Naive B cell (primary cell): ENCODE results near the gene COA3. TPM values are rescaled to one million over a fixed set of nuclear protein-coding genes. Genes with fewer than 3 reads are reported as not detected.
A peak's percentile ranks its signal among the peaks of the same experiment; 100 is the strongest.

Experiments used
- ATAC-seq, 2 donors: fragments of 150-1000 bp; cut with Tn5 transposase; 2 replicates each; pipeline ENCODE4 v1.10.0; 2021; ENCODE audit warnings: low read depth in 2 of 2, mild to moderate bottlenecking in 2 of 2, moderate library complexity in 2 of 2
- DNase-seq: peaks from one replicate; pipeline ENCODE4 v3.0.0; 2022
- H3K27ac Mint-ChIP-seq, 6 donors: one replicate each; pipeline ENCODE4 v1.8.0; 2020 to 2022; ENCODE audit warnings: mild to moderate bottlenecking in 6 of 6, mixed read lengths in 6 of 6, moderate library complexity in 5 of 6, inconsistent platforms in 2 of 6
- H3K27me3 Mint-ChIP-seq, 3 donors: one replicate each; pipeline ENCODE4 v1.8.0; 2021 to 2022; ENCODE audit warnings: mixed read lengths in 3 of 3, mild to moderate bottlenecking in 1 of 3
- H3K36me3 Mint-ChIP-seq, 2 donors: one replicate each; pipeline ENCODE4 v1.8.0; 2020 to 2022; ENCODE audit warnings: mixed read lengths in 2 of 2, inconsistent platforms in 1 of 2, mild to moderate bottlenecking in 1 of 2
- H3K4me1 Mint-ChIP-seq, 3 donors: one replicate each; pipeline ENCODE4 v1.8.0; 2020 to 2022; ENCODE audit warnings: mixed read lengths in 3 of 3, inconsistent platforms in 1 of 3, mild to moderate bottlenecking in 1 of 3, moderate library complexity in 1 of 3
- H3K4me3 Mint-ChIP-seq, 8 donors: one replicate each; pipeline ENCODE4 v1.8.0; 2020 to 2022; ENCODE audit warnings: mild to moderate bottlenecking in 8 of 8, mixed read lengths in 8 of 8, moderate library complexity in 8 of 8, inconsistent platforms in 2 of 8
- H3K9me3 Mint-ChIP-seq, 7 donors: one replicate each; pipeline ENCODE4 v1.8.0; 2020 to 2022; ENCODE audit warnings: mixed read lengths in 7 of 7, mild to moderate bottlenecking in 5 of 7, inconsistent platforms in 2 of 7, moderate library complexity in 1 of 7
- polyA plus RNA-seq, 6 donors: library from polyadenylated mRNA; unstranded; fragments of 300-500 nt; fragmentation: Illumina TruSeq; gene quantifications; one replicate each; pipeline ENCODE4 v1.2.3, GENCODE V29; 2021; ENCODE audit warnings: low read depth in 6 of 6

COA3 gene
- polyA plus RNA-seq, 6 donors from 2014 or later = 117 to 157 (median 133) TPM

DNA sequence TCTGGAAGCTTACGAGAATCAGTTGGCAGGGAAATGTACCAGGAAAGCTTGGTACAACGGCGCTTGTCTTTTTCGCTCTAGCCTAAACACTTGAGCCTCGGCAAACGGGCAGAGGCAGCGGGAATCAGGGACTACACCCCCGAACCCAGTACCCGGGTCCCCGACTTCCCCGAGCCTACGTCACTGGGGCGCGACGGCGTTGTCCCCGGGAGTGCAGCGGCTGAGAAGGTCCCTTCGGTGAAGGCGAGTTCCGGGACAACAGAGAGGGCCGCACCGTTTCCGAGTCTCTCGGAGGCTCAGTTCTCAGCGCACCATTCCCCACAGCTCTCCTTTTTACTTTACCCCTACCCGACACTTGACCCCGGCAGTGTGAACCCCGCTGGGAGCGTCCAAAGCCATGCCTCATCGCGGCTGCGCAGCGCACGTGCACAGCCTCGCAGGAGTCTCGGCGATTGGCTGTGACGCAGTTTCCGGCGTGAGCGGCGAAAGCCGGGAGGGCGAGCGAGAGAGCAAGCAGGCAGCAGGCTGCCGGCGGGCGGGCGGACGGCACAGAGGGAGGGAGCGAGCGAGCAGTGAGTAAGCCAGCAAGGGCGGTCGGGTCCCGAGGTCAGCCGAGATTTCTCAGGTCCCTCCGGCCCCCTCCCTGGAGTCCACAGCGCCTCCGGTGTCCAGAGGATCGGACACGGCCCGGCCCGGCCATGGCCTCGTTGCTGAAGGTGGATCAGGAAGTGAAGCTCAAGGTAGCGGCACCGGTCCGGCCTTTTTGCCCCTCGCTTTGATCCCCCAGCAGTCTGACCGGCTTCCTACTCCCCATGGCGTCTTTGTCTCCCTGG lies 34.6 kb upstream of the COA3 start, which contains the start of gene PSME3:
PSME3 (plus strand) TSS at position 464 of the 833 bp plus-strand sequence; CDS start at position 699, 235 bp downstream.
- Mint-ChIP-seq H3K27me3 (no peaks in the 10 kb centered on the region), H3K4me1 (peaks cover 23 to 32% (median 28%) of the 10 kb centered on the region in 3 donors), H3K36me3 (peaks cover 0 to 6% of the 10 kb centered on the region in 2 donors), H3K9me3 (no peaks in the 10 kb centered on the region), H3K4me3 (peak within 1 kb of the TSS; percentile 93 to 98 (median 97)), H3K27ac (peak within 1 kb of the TSS; percentile 99 to 100 (median 99))
- ATAC-seq = peak; percentile 90 to 92
- peak; percentile 91 for DNase-seq

GRCh38 chr17:42832213-42832933 lies 33.9 kb upstream of the COA3 start:
- Mint-ChIP-seq H3K36me3 (no peaks in the 10 kb centered on the region), H3K27me3 (no peaks in the 10 kb centered on the region), H3K4me1 (peaks cover 20 to 32% (median 28%) of the 10 kb centered on the region in 3 donors), H3K9me3 (no peaks in the 10 kb centered on the region), H3K4me3 (peak overlapping the region; percentile 93 to 98 (median 97)), H3K27ac (peak overlapping the region; percentile 99 to 100 (median 99))
- ATAC-seq = peak; percentile 5 to 7
- no peak for DNase-seq

DNA sequence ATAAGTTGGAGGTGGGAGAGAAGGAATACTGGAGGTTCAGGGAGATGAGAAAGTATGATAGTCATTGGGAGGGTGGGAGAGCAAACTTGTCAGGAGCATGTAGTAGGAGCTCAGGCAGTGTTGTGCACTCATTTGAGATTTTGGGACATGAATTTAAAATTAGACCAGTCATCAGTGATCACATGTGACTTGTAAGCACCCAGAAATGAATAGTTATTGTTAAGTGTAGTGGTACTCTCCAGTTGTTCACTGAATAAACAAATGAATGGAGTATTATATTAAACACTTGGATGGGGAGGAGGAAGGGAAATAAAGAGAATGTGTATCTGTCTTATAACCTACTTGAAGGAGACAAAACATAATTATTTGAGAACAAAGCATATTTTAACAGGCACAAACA lies 32.5 kb upstream of the COA3 start:
- no peak for DNase-seq
- Mint-ChIP-seq H3K4me3 (peak overlapping the region in 4 of 8 donors; percentile 21 to 97 (median 39)), H3K27me3 (no peaks in the 10 kb centered on the region), H3K9me3 (no peaks in the 10 kb centered on the region), H3K4me1 (peaks cover 20 to 32% (median 25%) of the 10 kb centered on the region in 3 donors), H3K27ac (peak overlapping the region in 3 of 6 donors; percentile 10 to 60 (median 44)), H3K36me3 (no peaks in the 10 kb centered on the region)
- ATAC-seq = no peak

DNA sequence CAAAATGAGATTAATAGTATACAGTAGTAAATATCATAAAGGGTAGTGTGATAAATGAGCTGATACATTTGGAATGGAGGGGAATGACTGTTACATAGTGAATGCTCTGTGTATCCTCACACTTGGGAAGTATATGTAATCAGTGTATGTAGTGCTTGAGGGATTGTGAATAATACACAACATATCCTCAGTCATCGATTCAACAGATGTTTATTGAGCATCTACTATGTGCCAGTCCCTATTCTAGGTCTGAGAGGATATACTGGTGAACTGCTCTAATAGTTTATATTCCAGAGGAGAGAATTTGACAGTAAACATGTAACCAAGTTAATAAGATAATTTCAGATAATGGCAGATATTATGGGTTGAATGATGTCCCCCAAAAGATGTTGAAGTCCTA lies 29.0 kb upstream of the COA3 start:
- Mint-ChIP-seq H3K4me3 (peak overlapping the region in 1 of 8 donors; percentile 52), H3K36me3 (no peaks in the 10 kb centered on the region), H3K27me3 (no peaks in the 10 kb centered on the region), H3K27ac (no peak overlapping the region), H3K9me3 (no peaks in the 10 kb centered on the region), H3K4me1 (peaks cover 17 to 32% (median 20%) of the 10 kb centered on the region in 3 donors)
- ATAC-seq (no peak), DNase-seq (no peak)

GRCh38 chr17:42821176-42821575 lies 22.7 kb upstream of the COA3 start:
- H3K4me1 Mint-ChIP-seq = peaks cover 24 to 39% (median 26%) of the 10 kb centered on the region in 3 donors
- no peak for DNase-seq
- peaks cover 6 to 19% of the 10 kb centered on the region in 2 donors for H3K36me3 Mint-ChIP-seq
- no peak overlapping the region for H3K27ac Mint-ChIP-seq
- no peaks in the 10 kb centered on the region for H3K27me3 Mint-ChIP-seq
- no peaks in the 10 kb centered on the region for H3K9me3 Mint-ChIP-seq
- no peak for ATAC-seq
- peak overlapping the region in 1 of 8 donors; percentile 73 for H3K4me3 Mint-ChIP-seq

DNA sequence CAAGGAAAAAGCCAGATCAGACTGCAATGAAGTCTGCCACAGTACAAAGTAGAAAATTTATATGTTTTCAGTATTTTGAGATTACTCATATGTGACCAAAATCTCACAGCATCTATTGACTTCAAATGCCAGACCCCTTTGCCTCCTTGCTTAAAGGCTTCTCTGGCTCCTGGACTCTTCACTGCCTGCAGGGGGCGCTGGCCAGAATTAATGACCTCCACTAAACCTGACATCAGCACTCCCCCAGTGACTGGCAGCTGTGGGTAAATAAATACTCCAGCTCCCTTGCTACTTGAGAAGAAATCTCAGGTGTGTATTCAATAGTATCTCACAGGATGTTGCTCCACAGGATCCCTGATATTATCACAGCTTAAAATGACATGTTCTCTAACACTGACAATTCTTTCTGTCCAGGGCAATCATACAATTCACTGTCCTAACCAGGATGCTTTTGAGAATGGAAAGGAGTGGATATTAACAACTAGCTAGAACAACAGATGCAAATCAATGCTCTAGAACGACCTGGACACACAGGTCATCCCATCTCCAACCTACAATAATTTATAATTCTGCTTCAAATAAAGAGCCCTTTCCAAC lies 21.5 kb upstream of the COA3 start:
- Mint-ChIP-seq H3K27ac (peak overlapping the region in 2 of 6 donors; percentile 12 to 28), H3K4me1 (peaks cover 24 to 37% (median 30%) of the 10 kb centered on the region in 3 donors), H3K4me3 (peak overlapping the region in 3 of 8 donors; percentile 9 to 71 (median 47)), H3K9me3 (no peaks in the 10 kb centered on the region), H3K36me3 (peaks cover 10 to 30% of the 10 kb centered on the region in 2 donors), H3K27me3 (no peaks in the 10 kb centered on the region)
- peak; percentile 47 for DNase-seq
- ATAC-seq = peak; percentile 34 to 37

GRCh38 chr17:42818379-42818778 lies 19.9 kb upstream of the COA3 start:
- peaks cover 12 to 24% (median 20%) of the 10 kb centered on the region in 3 donors for H3K4me1 Mint-ChIP-seq
- no peaks in the 10 kb centered on the region for H3K9me3 Mint-ChIP-seq
- H3K4me3 Mint-ChIP-seq = peak overlapping the region in 2 of 8 donors; percentile 3 to 20
- ATAC-seq (no peak), DNase-seq (no peak)
- no peaks in the 10 kb centered on the region for H3K27me3 Mint-ChIP-seq
- peaks cover 23 to 36% of the 10 kb centered on the region in 2 donors for H3K36me3 Mint-ChIP-seq
- H3K27ac Mint-ChIP-seq = peak overlapping the region in 5 of 6 donors; percentile 48 to 78 (median 50)

GRCh38 chr17:42817866-42818265 lies 19.4 kb upstream of the COA3 start:
- DNase-seq (no peak), ATAC-seq (no peak)
- peaks cover 23 to 36% of the 10 kb centered on the region in 2 donors for H3K36me3 Mint-ChIP-seq
- peaks cover 12 to 24% (median 16%) of the 10 kb centered on the region in 3 donors for H3K4me1 Mint-ChIP-seq
- H3K27ac Mint-ChIP-seq = peak overlapping the region in 2 of 6 donors; percentile 48 to 50
- H3K9me3 Mint-ChIP-seq = no peaks in the 10 kb centered on the region
- no peaks in the 10 kb centered on the region for H3K27me3 Mint-ChIP-seq
- no peak overlapping the region for H3K4me3 Mint-ChIP-seq

DNA sequence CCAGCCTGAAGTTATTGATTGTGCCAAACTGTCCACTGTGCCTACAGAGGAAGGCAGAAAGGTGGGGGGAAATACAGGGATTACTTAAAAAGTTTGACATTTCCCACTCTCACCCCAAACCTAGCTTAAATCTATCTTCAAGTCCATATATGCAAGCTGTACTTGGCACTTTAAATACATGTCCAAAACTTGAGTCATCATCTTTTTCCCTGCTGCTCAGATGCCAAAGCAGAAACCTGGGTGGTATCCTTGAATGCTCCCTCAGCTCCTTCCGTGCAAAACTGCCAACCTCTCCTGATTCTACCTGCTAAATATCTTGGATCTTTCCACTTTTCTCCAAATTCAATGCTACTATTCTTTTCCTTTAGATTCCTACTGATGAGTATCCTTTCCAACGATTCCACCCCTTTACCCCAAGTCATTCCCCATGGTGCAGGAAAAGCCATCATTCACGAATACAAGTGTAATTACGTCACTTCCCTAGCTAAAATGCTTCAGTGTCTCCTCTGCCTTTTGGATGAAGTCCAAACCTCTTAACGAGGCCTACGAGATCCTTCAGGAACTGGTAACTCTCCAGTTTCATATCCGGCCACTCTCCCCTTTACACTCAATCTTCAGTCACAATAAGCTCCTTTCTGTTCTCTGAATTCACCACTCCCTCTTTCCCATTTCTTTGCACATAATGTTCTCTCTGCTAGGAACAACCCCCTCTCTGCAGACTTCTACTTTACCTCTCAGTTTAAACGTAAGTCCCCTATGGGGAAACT lies 16.3 kb upstream of the COA3 start:
- Mint-ChIP-seq H3K27ac (no peak overlapping the region), H3K27me3 (no peaks in the 10 kb centered on the region), H3K4me1 (peaks cover 0 to 15% (median 1%) of the 10 kb centered on the region in 3 donors), H3K36me3 (peaks cover 28 to 42% of the 10 kb centered on the region in 2 donors), H3K9me3 (no peaks in the 10 kb centered on the region), H3K4me3 (no peak overlapping the region)
- ATAC-seq = no peak
- no peak for DNase-seq

- no peaks in the 10 kb centered on the region for H3K27me3 Mint-ChIP-seq
- H3K27ac Mint-ChIP-seq = peak overlapping the region in 1 of 6 donors; percentile 27
- H3K4me1 Mint-ChIP-seq = no peaks in the 10 kb centered on the region
- no peaks in the 10 kb centered on the region for H3K9me3 Mint-ChIP-seq
- ATAC-seq (no peak), DNase-seq (no peak)
- no peak overlapping the region for H3K4me3 Mint-ChIP-seq
- peaks cover 13 to 14% of the 10 kb centered on the region in 2 donors for H3K36me3 Mint-ChIP-seq
These were observed 10.7 kb upstream of the COA3 start for GRCh38 chr17:42809250-42809649.

DNA sequence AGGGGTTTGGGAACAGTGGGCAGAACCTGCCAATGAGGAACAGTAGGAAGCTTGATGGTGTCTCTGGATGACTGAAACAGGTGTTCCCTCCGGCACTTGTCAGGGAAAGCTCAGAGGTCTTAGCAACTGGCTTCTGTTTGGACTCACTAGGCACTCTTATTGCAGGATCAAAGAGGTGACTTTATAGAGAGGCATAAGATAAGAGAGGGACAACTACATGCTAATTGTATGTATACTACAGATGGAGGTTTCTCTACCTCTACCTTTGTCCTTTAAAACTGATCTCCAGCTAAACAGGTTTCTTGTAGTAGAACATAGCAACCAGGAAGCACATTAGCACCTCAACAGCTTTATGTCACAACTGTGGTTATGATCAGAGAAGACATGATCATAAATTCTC lies 7.7 kb upstream of the COA3 start:
- Mint-ChIP-seq H3K9me3 (no peaks in the 10 kb centered on the region), H3K27ac (no peak overlapping the region), H3K4me1 (no peaks in the 10 kb centered on the region), H3K27me3 (no peaks in the 10 kb centered on the region), H3K4me3 (no peak overlapping the region), H3K36me3 (peaks cover 5 to 7% of the 10 kb centered on the region in 2 donors)
- ATAC-seq = no peak
- no peak for DNase-seq

DNA sequence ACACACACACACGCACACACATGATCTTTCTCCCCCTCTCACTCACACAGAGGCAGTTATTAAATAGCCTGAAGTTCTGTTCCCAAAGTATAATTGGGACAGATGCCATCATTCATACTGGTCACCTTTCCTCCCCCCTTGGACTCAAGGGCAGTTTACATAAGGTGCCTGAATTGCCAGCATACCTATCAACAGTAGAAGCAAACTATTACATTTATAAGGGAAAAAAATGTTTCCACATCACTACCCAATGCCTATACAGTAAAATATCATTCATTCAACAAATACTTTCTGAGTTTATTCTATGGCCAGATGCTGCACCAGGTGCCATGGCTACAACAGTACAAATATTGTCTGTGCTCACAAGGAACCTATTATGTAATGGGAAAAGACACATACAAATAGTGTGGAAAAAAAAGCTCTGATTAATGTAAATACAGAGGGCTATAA lies 6.4 kb upstream of the COA3 start:
- Mint-ChIP-seq H3K27me3 (no peaks in the 10 kb centered on the region), H3K4me1 (no peaks in the 10 kb centered on the region), H3K9me3 (no peaks in the 10 kb centered on the region), H3K27ac (peak overlapping the region in 1 of 6 donors; percentile 47), H3K4me3 (no peak overlapping the region), H3K36me3 (no peaks in the 10 kb centered on the region)
- DNase-seq (no peak), ATAC-seq (no peak)
